Naive thymus-derived CD8-positive, alpha-beta T cell (primary cell): Measurements from ENCODE around the gene DLG2. TPM values are rescaled to one million over a fixed set of nuclear protein-coding genes. Genes with fewer than 3 reads are reported as not detected.
"Not testable (repeated sequence)": the region's sequence is repeated elsewhere in the genome, so short reads cannot be mapped to it uniquely, and the experiment has no call there.

Experiments used
- ATAC-seq, 2 donors: fragments of 150-1000 bp; cut with Tn5 transposase in 1 of 2; sonication (Bioruptor Pico), chemical (Tn5 transposase) in 1 of 2; 1 replicate in 1 of 2; 2 replicates in 1 of 2; pipeline ENCODE4 v1.10.0; 2021; ENCODE audit warnings: mild to moderate bottlenecking in 2 of 2, moderate library complexity in 2 of 2
- POLR2A ChIA-PET: fragments of 350-600 bp; sonication (Branson Sonifier 250); formaldehyde crosslinking; loops from one replicate; lab custom pipeline; 2021; ENCODE audit warnings: antibody characterized with exemption; lab: Charles Lee
- DNase-seq, 10 donors: peaks; one replicate each; pipeline versions ENCODE4 v3.0.0 to v3.0.0-alpha.2; 2020 to 2022
- H3K27ac Mint-ChIP-seq, 10 donors: one replicate each; pipeline ENCODE4 v1.8.0; 2020 to 2022; ENCODE audit warnings: mild to moderate bottlenecking in 10 of 10, mixed read lengths in 10 of 10, moderate library complexity in 4 of 10, inconsistent platforms in 1 of 10
- H3K27me3 Mint-ChIP-seq, 5 donors: one replicate each; pipeline ENCODE4 v1.8.0; 2021 to 2022; ENCODE audit warnings: mixed read lengths in 5 of 5
- H3K36me3 Mint-ChIP-seq, 3 donors: one replicate each; pipeline ENCODE4 v1.8.0; 2020 to 2022; ENCODE audit warnings: mixed read lengths in 3 of 3, mild to moderate bottlenecking in 2 of 3, inconsistent platforms in 1 of 3
- H3K4me1 Mint-ChIP-seq, 4 donors: one replicate each; pipeline ENCODE4 v1.8.0; 2021 to 2022; ENCODE audit warnings: mixed read lengths in 4 of 4
- H3K4me3 Mint-ChIP-seq, 10 donors: one replicate each; pipeline ENCODE4 v1.8.0; 2020 to 2022; ENCODE audit warnings: mild to moderate bottlenecking in 10 of 10, mixed read lengths in 10 of 10, moderate library complexity in 6 of 10, inconsistent platforms in 1 of 10
- H3K9me3 Mint-ChIP-seq, 9 donors: one replicate each; pipeline ENCODE4 v1.8.0; 2020 to 2022; ENCODE audit warnings: mixed read lengths in 9 of 9, mild to moderate bottlenecking in 3 of 9, inconsistent platforms in 1 of 9, moderate library complexity in 1 of 9
- polyA plus RNA-seq, 3 donors: library from polyadenylated mRNA; unstranded; fragments of 300-500 nt; fragmentation: Illumina TruSeq; gene quantifications; one replicate each; pipeline ENCODE4 v1.2.3, GENCODE V29; 2021
- total RNA-seq, 8 experiments: library from RNA in 2 of 8; stranded (reverse) in 2 of 8; gene quantifications; one replicate each; pipeline ENCODE4 v1.2.3 and lab custom pipeline; 2021 to 2026

Gene DLG2
- total and polyA plus RNA-seq, 5 experiments from 2014 or later, result 0.86 to 6.2 (median 2.5) TPM

- ATAC-seq (no peak), DNase-seq (no peak)
- Mint-ChIP-seq H3K4me3 (no peak overlapping the region), H3K4me1 (no peaks in the 10 kb centered on the region), H3K9me3 (peaks cover 0 to 3% (median 0%) of the 10 kb centered on the region in 9 donors), H3K27me3 (peaks cover 0 to 8% (median 4%) of the 10 kb centered on the region in 5 donors), H3K27ac (no peak overlapping the region), H3K36me3 (no peaks in the 10 kb centered on the region)
- POLR2A ChIA-PET, result no interaction called here
Measured at GRCh38 chr11:83734120-83734519, 1893.0 kb downstream of the DLG2 start.

GRCh38 chr11:83731288-83731687 is 1895.9 kb downstream of the DLG2 start:
- H3K4me3 Mint-ChIP-seq, H3K4me1 Mint-ChIP-seq, H3K27ac Mint-ChIP-seq, H3K9me3 Mint-ChIP-seq, POLR2A ChIA-PET, DNase-seq, H3K36me3 Mint-ChIP-seq, ATAC-seq: not testable (repeated sequence)
- peaks cover 10 to 20% (median 12%) of the 10 kb centered on the region in 5 donors for H3K27me3 Mint-ChIP-seq

- Mint-ChIP-seq H3K4me1 (peaks cover 3 to 12% (median 9%) of the 10 kb centered on the region in 4 donors), H3K27ac (no peak overlapping the region), H3K36me3 (no peaks in the 10 kb centered on the region), H3K9me3 (no peaks in the 10 kb centered on the region), H3K27me3 (peaks cover 10 to 28% (median 18%) of the 10 kb centered on the region in 5 donors), H3K4me3 (no peak overlapping the region)
- DNase-seq (no peak), ATAC-seq (no peak)
- POLR2A ChIA-PET, result no interaction called here
Measured at GRCh38 chr11:83728281-83728680, 1898.9 kb downstream of the DLG2 start.

- ATAC-seq (no peak), DNase-seq (no peak)
- Mint-ChIP-seq H3K27me3 (peaks cover 10 to 28% (median 18%) of the 10 kb centered on the region in 5 donors), H3K9me3 (no peaks in the 10 kb centered on the region), H3K27ac (no peak overlapping the region), H3K4me3 (no peak overlapping the region), H3K4me1 (peaks cover 3 to 12% (median 9%) of the 10 kb centered on the region in 4 donors), H3K36me3 (no peaks in the 10 kb centered on the region)
- POLR2A ChIA-PET, result no interaction called here
Measured at GRCh38 chr11:83727251-83727650, 1899.9 kb downstream of the DLG2 start.

DNA sequence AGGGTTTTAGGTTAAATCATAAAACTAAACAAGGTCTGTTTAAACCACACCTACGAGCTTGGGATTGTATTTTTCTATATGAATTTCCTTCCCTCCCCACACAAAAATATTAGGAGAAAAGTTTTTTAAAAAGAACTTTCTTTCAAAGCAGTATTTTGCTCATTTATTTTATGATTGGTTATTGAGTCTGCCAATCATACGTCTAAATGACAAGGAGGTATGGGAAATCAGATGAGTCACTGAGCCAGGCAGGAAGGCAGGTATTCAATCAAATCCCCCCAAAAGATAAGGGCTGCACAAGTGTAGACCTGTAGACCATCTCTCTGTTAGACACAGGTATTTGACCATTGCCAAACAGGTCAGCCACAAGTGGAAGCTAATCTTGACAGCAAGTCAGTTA is 1900.8 kb downstream of the DLG2 start:
- Mint-ChIP-seq H3K27ac (no peak overlapping the region), H3K4me3 (no peak overlapping the region), H3K27me3 (peaks cover 7 to 28% (median 19%) of the 10 kb centered on the region in 5 donors), H3K9me3 (no peaks in the 10 kb centered on the region), H3K36me3 (no peaks in the 10 kb centered on the region), H3K4me1 (peaks cover 3 to 12% (median 9%) of the 10 kb centered on the region in 4 donors)
- POLR2A ChIA-PET, result no interaction called here
- no peak for DNase-seq
- no peak for ATAC-seq

DNA sequence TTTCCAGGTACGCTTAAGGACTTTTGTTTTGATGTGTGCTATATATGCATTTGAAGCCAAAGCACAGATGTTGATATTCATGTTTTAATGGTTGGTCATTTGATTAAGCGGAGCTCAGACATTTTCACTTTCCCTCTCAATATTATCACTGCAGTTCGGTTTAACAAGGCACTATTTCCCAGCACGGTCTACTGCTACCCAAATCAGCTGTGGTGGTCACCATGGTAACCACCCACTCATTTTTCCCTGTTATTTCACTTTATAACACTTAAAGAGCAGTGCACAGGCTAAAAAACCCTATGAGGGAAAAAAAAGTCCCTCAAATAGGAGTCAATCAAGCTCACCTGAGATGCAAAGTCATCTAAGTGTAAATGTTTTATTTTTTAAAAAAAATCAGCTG is 1901.4 kb downstream of the DLG2 start:
- Mint-ChIP-seq H3K4me3 (no peak overlapping the region), H3K27me3 (peaks cover 8 to 28% (median 17%) of the 10 kb centered on the region in 5 donors), H3K27ac (no peak overlapping the region), H3K36me3 (no peaks in the 10 kb centered on the region), H3K4me1 (peaks cover 3 to 12% (median 9%) of the 10 kb centered on the region in 4 donors), H3K9me3 (no peaks in the 10 kb centered on the region)
- ATAC-seq (no peak), DNase-seq (no peak)
- POLR2A ChIA-PET, result no interaction called here

DNA sequence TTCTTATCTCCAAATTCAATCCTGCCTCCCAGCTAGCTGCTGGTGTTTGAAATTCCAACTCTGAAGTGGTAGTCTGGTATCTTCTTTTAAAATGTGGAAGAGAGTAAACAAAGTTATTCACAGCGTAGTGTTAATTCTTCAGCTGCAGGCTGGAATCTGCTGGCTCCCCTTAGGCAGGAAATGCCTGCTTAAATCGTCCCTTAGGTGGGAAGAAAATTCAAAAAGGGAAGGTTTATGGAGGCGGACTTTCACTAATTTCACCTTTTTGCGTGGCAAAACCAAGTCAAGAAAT is 1901.9 kb downstream of the DLG2 start:
- Mint-ChIP-seq H3K36me3 (no peaks in the 10 kb centered on the region), H3K4me1 (peaks cover 3 to 12% (median 9%) of the 10 kb centered on the region in 4 donors), H3K9me3 (no peaks in the 10 kb centered on the region), H3K27me3 (peaks cover 8 to 28% (median 17%) of the 10 kb centered on the region in 5 donors), H3K4me3 (no peak overlapping the region), H3K27ac (no peak overlapping the region)
- ATAC-seq (no peak), DNase-seq (no peak)
- POLR2A ChIA-PET, result no interaction called here

GRCh38 chr11:83723999-83724398 is 1903.1 kb downstream of the DLG2 start:
- POLR2A ChIA-PET, result no interaction called here
- DNase-seq (peak in 3 of 10 donors; percentile 1 to 13 (median 1)), ATAC-seq (no peak)
- Mint-ChIP-seq H3K4me3 (peak overlapping the region; percentile 39 to 82 (median 56)), H3K4me1 (peaks cover 3 to 12% (median 9%) of the 10 kb centered on the region in 4 donors), H3K9me3 (no peaks in the 10 kb centered on the region), H3K36me3 (no peaks in the 10 kb centered on the region), H3K27ac (peak overlapping the region in 3 of 10 donors; percentile 2 to 79 (median 67)), H3K27me3 (peaks cover 8 to 28% (median 17%) of the 10 kb centered on the region in 5 donors)

- no peak overlapping the region for H3K4me3 Mint-ChIP-seq
- H3K36me3 Mint-ChIP-seq, result no peaks in the 10 kb centered on the region
- peaks cover 0 to 2% (median 0%) of the 10 kb centered on the region in 9 donors for H3K9me3 Mint-ChIP-seq
- peaks cover 3 to 12% (median 9%) of the 10 kb centered on the region in 4 donors for H3K4me1 Mint-ChIP-seq
- POLR2A ChIA-PET, result no interaction called here
- H3K27ac Mint-ChIP-seq, result no peak overlapping the region
- no peak for DNase-seq
- no peak for ATAC-seq
- H3K27me3 Mint-ChIP-seq, result peaks cover 4 to 18% (median 14%) of the 10 kb centered on the region in 5 donors
Measured at GRCh38 chr11:83722392-83723119, 1904.6 kb downstream of the DLG2 start.

DNA sequence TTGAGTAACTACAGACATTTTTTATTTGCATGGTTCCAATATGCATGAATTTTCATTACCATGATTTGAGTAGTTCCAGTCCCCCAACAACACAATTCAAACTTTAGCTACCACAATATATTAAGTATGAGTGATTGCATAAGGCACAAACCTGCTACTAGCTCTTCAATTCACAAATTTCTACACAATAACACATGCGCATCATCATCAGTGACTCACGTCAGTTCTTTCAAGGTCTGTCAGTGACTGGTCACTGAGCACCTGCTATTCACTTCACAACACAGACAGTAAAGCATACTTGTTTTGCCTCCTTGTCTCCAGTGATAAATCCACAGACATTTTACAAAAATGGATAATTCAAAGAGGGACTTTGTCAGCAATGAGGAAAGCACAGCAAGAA is 1905.9 kb downstream of the DLG2 start:
- DNase-seq (no peak), ATAC-seq (no peak)
- H3K36me3 Mint-ChIP-seq, result no peaks in the 10 kb centered on the region
- no peak overlapping the region for H3K4me3 Mint-ChIP-seq
- POLR2A ChIA-PET, result no interaction called here
- H3K9me3 Mint-ChIP-seq, result peaks cover 0 to 2% (median 0%) of the 10 kb centered on the region in 9 donors
- H3K4me1 Mint-ChIP-seq, result peaks cover 3 to 12% (median 9%) of the 10 kb centered on the region in 4 donors
- peaks cover 4 to 13% (median 8%) of the 10 kb centered on the region in 5 donors for H3K27me3 Mint-ChIP-seq
- H3K27ac Mint-ChIP-seq, result no peak overlapping the region

DNA sequence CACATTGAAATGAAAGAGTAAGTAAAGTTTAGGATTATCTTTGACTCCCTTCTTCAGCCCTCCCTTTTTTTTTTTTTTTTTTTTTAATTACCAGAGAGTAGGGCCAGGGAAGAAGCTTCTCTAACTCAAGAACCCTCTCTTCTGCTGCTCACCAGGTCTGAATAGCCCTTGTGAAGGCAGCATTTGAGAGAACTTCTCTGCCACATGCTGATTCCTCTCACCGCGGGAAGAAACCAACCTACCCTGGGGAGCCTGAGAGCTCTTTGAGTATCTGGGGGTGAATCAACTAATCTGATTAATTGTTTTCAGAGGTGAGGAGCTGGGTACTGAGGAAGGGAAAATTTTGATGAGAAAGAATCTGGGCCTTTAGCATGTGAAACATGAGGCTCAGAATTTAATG is 1906.5 kb downstream of the DLG2 start:
- ATAC-seq (no peak), DNase-seq (no peak)
- Mint-ChIP-seq H3K4me3 (no peak overlapping the region), H3K36me3 (no peaks in the 10 kb centered on the region), H3K9me3 (peaks cover 0 to 2% (median 0%) of the 10 kb centered on the region in 9 donors), H3K27ac (no peak overlapping the region), H3K27me3 (peaks cover 5 to 13% (median 8%) of the 10 kb centered on the region in 5 donors), H3K4me1 (peaks cover 3 to 12% (median 9%) of the 10 kb centered on the region in 4 donors)
- POLR2A ChIA-PET, result no interaction called here

DNA sequence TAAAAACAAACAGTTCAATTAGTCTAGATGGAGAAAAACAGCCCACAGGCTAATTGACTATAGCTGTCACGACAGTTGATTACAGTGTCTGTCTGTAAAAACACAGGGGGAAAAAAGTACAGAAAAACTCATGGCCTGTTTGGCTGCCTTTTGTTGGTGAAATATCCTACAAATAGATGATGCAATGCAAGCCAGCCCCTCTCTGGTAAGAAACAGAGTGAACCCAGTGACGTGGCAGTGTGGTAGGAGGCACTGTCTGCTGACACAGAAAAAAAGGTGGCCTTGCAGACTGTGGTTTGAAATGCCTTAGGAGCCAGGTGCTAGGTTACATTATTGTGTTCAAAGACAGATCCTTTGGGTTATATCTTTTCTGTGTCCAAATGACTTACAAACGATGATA is 1909.6 kb downstream of the DLG2 start:
- H3K4me3 Mint-ChIP-seq, result no peak overlapping the region
- peaks cover 0 to 2% (median 0%) of the 10 kb centered on the region in 9 donors for H3K9me3 Mint-ChIP-seq
- no peaks in the 10 kb centered on the region for H3K36me3 Mint-ChIP-seq
- ATAC-seq (no peak), DNase-seq (no peak)
- H3K4me1 Mint-ChIP-seq, result no peaks in the 10 kb centered on the region
- H3K27me3 Mint-ChIP-seq, result peaks cover 0 to 9% (median 4%) of the 10 kb centered on the region in 5 donors
- no peak overlapping the region for H3K27ac Mint-ChIP-seq
- POLR2A ChIA-PET, result no interaction called here

DNA sequence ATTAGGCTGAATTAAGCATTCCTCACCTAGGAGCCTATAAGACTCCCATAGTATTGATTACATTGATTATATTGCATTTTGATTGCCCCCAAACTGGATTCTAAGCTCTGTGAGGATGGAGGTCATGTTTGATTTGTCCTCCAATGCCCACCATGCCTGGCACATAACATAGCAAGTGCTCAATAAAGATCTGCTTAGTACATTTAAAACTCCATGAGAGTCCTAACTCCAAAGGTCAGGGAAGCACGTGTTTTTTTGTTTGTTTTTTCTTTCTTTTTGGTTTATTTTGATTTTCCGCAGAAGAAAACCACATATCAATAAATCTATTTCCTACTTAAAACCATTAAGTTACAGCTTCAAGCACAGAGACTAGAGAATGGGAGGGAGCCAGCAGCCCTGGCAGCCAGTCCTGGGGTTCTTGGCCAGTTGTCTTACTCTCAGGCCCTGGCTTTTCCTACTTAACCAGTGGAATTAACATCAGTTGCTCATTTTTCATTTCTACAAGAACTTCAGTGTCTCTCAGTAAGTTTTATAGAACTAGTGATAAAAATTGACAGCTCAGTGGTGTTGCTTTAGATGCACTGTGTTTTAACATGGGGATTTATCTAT is 1911.1 kb downstream of the DLG2 start:
- Mint-ChIP-seq H3K36me3 (no peaks in the 10 kb centered on the region), H3K27me3 (peaks cover 0 to 13% (median 4%) of the 10 kb centered on the region in 5 donors)

More for the DNA sequence above, 1911.1 kb downstream of the DLG2 start:
- Mint-ChIP-seq H3K9me3 (peaks cover 0 to 3% (median 0%) of the 10 kb centered on the region in 9 donors), H3K27ac (no peak overlapping the region), H3K4me3 (no peak overlapping the region), H3K4me1 (no peaks in the 10 kb centered on the region)
- ATAC-seq (no peak), DNase-seq (no peak)
- POLR2A ChIA-PET, result no interaction called here
